H1 (cell line): Measurements from ENCODE around the gene DIO3. TPM values are rescaled to one million over a fixed set of nuclear protein-coding genes. Genes with fewer than 3 reads are reported as not detected.
A peak's percentile ranks its signal among the peaks of the same experiment; 100 is the strongest.

Experiments
- CTCF ChIA-PET: fragments of 300-600 bp; sonication (Branson Sonifier 250); formaldehyde crosslinking; loops from one replicate; lab custom pipeline; 2021; ENCODE audit not compliant: partially characterized antibody; lab: Charles Lee
- POLR2A ChIA-PET: fragments of 300-600 bp; sonication (Branson Sonifier 250); formaldehyde crosslinking; loops from one replicate; lab custom pipeline; 2021; ENCODE audit warnings: inconsistent platforms; ENCODE audit not compliant: partially characterized antibody; lab: Charles Lee
- DNase-seq, 2 experiments: peaks; one replicate each; pipeline versions ENCODE4 v3.0.0 to v3.0.0-alpha.2; 2010 to 2022; ENCODE audit warnings: low spot score in 2 of 2, low read depth in 1 of 2, mixed read lengths in 1 of 2
- FAIRE-seq: peaks from 2 replicates; lab custom pipeline; 2011; peaks lifted over from hg19 to GRCh38; lab: Jason Lieb, UNC
- H2AFZ ChIP-seq: 2 replicates; pipeline ENCODE4 v1.8.1; 2012; ENCODE audit warnings: low read length, inconsistent platforms
- H2AK5ac ChIP-seq: 2 replicates; pipeline ENCODE4 v1.6.1; 2013; ENCODE audit warnings: low read depth, low read length
- H2BK120ac ChIP-seq: replicated peaks from 2 replicates; pipeline ENCODE3; 2013; ENCODE audit warnings: low read depth, low read length, inconsistent platforms
- H2BK12ac ChIP-seq: 2 replicates; pipeline ENCODE4 v1.6.1; 2013; ENCODE audit warnings: low read depth, low read length
- H2BK15ac ChIP-seq: 2 replicates; pipeline ENCODE4 v1.6.1; 2013; ENCODE audit warnings: low read length
- H2BK20ac ChIP-seq: 2 replicates; pipeline ENCODE4 v1.6.1; 2013; ENCODE audit warnings: low read length
- H2BK5ac ChIP-seq: 2 replicates; pipeline ENCODE4 v1.6.1; 2013; ENCODE audit warnings: low read depth, low read length
- H3K14ac ChIP-seq: 2 replicates; pipeline ENCODE4 v1.6.1; 2013; ENCODE audit warnings: inconsistent platforms; ENCODE audit not compliant: insufficient read length
- H3K18ac ChIP-seq: 2 replicates; pipeline ENCODE4 v1.6.1; 2013; ENCODE audit warnings: low read length; ENCODE audit errors: extremely low read depth
- H3K23ac ChIP-seq: 2 replicates; pipeline ENCODE4 v1.6.1; 2013; ENCODE audit warnings: inconsistent platforms; ENCODE audit not compliant: insufficient read length
- H3K23me2 ChIP-seq: 2 replicates; pipeline ENCODE4 v1.6.1; 2013; ENCODE audit warnings: low read depth, low read length
- H3K27ac ChIP-seq: 2 replicates; pipeline ENCODE4 v1.6.1; 2011; ENCODE audit warnings: low read depth, low read length, inconsistent platforms
- H3K27me3 ChIP-seq, 4 experiments: replicated peaks in 1 of 4; 1 replicate in 1 of 4; 2 replicates in 3 of 4; pipeline versions ENCODE4 v1.6.1 to v1.8.1; 2011 to 2013; ENCODE audit warnings: low read length in 3 of 4, mild to moderate bottlenecking in 3 of 4, inconsistent platforms in 2 of 4, mixed read lengths in 2 of 4, moderate library complexity in 1 of 4; ENCODE audit not compliant: control insufficient read depth in 3 of 4, insufficient read depth in 3 of 4; ENCODE audit errors: extremely low read depth in 1 of 4
- H3K36me3 ChIP-seq, 4 experiments: 2 replicates each; pipeline versions ENCODE4 v1.6.1 to v1.8.1; 2011 to 2013; ENCODE audit warnings: mild to moderate bottlenecking in 4 of 4, low read length in 3 of 4, moderate library complexity in 2 of 4, control low read depth in 1 of 4, inconsistent platforms in 1 of 4; ENCODE audit not compliant: insufficient read depth in 4 of 4, control insufficient read depth in 2 of 4
- H3K4ac ChIP-seq: replicated peaks from 2 replicates; pipeline ENCODE3; 2013; ENCODE audit warnings: low read length, low read depth, mixed read lengths, inconsistent platforms; ENCODE audit not compliant: insufficient read length
- H3K4me1 ChIP-seq, 4 experiments: replicated peaks in 1 of 4; 1 replicate in 1 of 4; 2 replicates in 3 of 4; pipeline versions ENCODE4 v1.6.1 to v1.8.1; 2011 to 2013; ENCODE audit warnings: low read length in 3 of 4, inconsistent platforms in 2 of 4, mixed read lengths in 1 of 4; ENCODE audit not compliant: insufficient read depth in 4 of 4, control insufficient read depth in 3 of 4
- H3K4me2 ChIP-seq, 2 experiments: 2 replicates each; pipeline versions ENCODE4 v1.6.1 to v1.8.1; 2011 to 2013; ENCODE audit warnings: low read depth in 2 of 2, low read length in 2 of 2, control low read depth in 1 of 2, inconsistent platforms in 1 of 2, mild to moderate bottlenecking in 1 of 2; ENCODE audit not compliant: insufficient read depth in 1 of 2
- H3K4me3 ChIP-seq, 4 experiments: fragments of 200-600, 300-600 bp in 1 of 4; sonication (generic), shearing (Covaris generic), sonication (Bioruptor Twin) in 1 of 4; 2 replicates each; pipeline versions ENCODE4 v1.5.1 to v1.8.1; 2011 to 2016; ENCODE audit warnings: low read length in 4 of 4, low read depth in 3 of 4, control low read depth in 2 of 4, inconsistent platforms in 2 of 4, mild to moderate bottlenecking in 2 of 4, mixed read lengths in 1 of 4, moderate library complexity in 1 of 4; ENCODE audit not compliant: insufficient read depth in 2 of 4; ENCODE audit errors: extremely low read depth in 1 of 4
- H3K56ac ChIP-seq: replicated peaks from 2 replicates; pipeline ENCODE3; 2013; ENCODE audit warnings: low read depth, mild to moderate bottlenecking, mixed read lengths, low read length, inconsistent platforms; ENCODE audit not compliant: insufficient read length
- H3K79me1 ChIP-seq: 2 replicates; pipeline ENCODE4 v1.6.1; 2013; ENCODE audit warnings: low read depth, low read length, control low read depth
- H3K79me2 ChIP-seq, 2 experiments: 2 replicates each; pipeline versions ENCODE4 v1.6.1 to v1.8.1; 2012 to 2013; ENCODE audit warnings: low read length in 2 of 2, mild to moderate bottlenecking in 2 of 2, inconsistent platforms in 1 of 2; ENCODE audit not compliant: insufficient read depth in 2 of 2, control insufficient read depth in 1 of 2
- H3K9ac ChIP-seq, 4 experiments: replicated peaks in 1 of 4; 1 replicate in 1 of 4; 2 replicates in 3 of 4; pipeline versions ENCODE4 v1.6.1 to v1.8.1; 2011 to 2013; ENCODE audit warnings: low read depth in 3 of 4, low read length in 3 of 4, control low read depth in 2 of 4, mild to moderate bottlenecking in 2 of 4, moderate library complexity in 2 of 4, inconsistent platforms in 1 of 4; ENCODE audit errors: extremely low read depth in 1 of 4
- H3K9me3 ChIP-seq, 2 experiments: 2 replicates each; pipeline versions ENCODE4 v1.6.1 to v1.8.1; 2012 to 2013; ENCODE audit warnings: mild to moderate bottlenecking in 2 of 2, moderate library complexity in 2 of 2, control low read depth in 1 of 2, inconsistent platforms in 1 of 2, low read depth in 1 of 2, low read length in 1 of 2, mixed read lengths in 1 of 2; ENCODE audit not compliant: insufficient read depth in 2 of 2
- H4K20me1 ChIP-seq, 2 experiments: replicated peaks in 1 of 2; 2 replicates each; pipeline versions ENCODE3 to v1.8.1; 2011 to 2013; ENCODE audit warnings: inconsistent platforms in 2 of 2, low read length in 2 of 2, mild to moderate bottlenecking in 1 of 2; ENCODE audit not compliant: insufficient read depth in 2 of 2, control insufficient read depth in 1 of 2
- H4K5ac ChIP-seq: 2 replicates; pipeline ENCODE4 v1.6.1; 2013; ENCODE audit warnings: low read length, low read depth, mixed read lengths, inconsistent platforms; ENCODE audit not compliant: insufficient read length
- H4K8ac ChIP-seq: 2 replicates; pipeline ENCODE4 v1.8.0; 2013; ENCODE audit warnings: mild to moderate bottlenecking, moderate library complexity, low read length, inconsistent platforms; ENCODE audit not compliant: insufficient read depth; ENCODE audit errors: extremely low read depth
- H4K91ac ChIP-seq: replicated peaks from 2 replicates; pipeline ENCODE3; 2013; ENCODE audit warnings: low read length, mixed read lengths, inconsistent platforms; ENCODE audit not compliant: insufficient read length
- CEBPB ChIP-seq: IDR thresholded peaks from 2 replicates; pipeline ENCODE4 v1.6.1; 2012; ENCODE audit warnings: low read depth, low read length
- CTBP2 ChIP-seq: IDR thresholded peaks from 2 replicates; pipeline ENCODE4 v1.7.0; 2011; ENCODE audit warnings: borderline replicate concordance, mild to moderate bottlenecking, moderate library complexity, mixed read lengths, low read length; ENCODE audit not compliant: insufficient read depth, insufficient read length
- NRF1 ChIP-seq: IDR thresholded peaks from 2 replicates; pipeline ENCODE4 v1.6.1; 2011; ENCODE audit warnings: mild to moderate bottlenecking, low read depth, low read length, improper control_type of control experiment
- SAP30 ChIP-seq: fragments of 300-600 bp; sonication (generic); IDR thresholded peaks from 2 replicates; pipeline ENCODE4 v1.7.1; 2012; ENCODE audit warnings: low read length, moderate library complexity, mild to moderate bottlenecking, inconsistent platforms; ENCODE audit not compliant: insufficient read depth, insufficient replicate concordance
- TAF7 ChIP-seq: optimal IDR thresholded peaks from 2 replicates; pipeline ENCODE3; 2011; ENCODE audit warnings: low read depth, mild to moderate bottlenecking, inconsistent platforms, low read length, moderate library complexity, borderline replicate concordance
- TEAD4 ChIP-seq: IDR thresholded peaks from 2 replicates; pipeline ENCODE4 v1.6.1; 2012; ENCODE audit warnings: low read depth, low read length, inconsistent platforms, mixed read lengths
- USF2 ChIP-seq: IDR thresholded peaks from 2 replicates; pipeline ENCODE4 v1.6.1; 2011; ENCODE audit warnings: low read length, improper control_type of control experiment
- YY1 ChIP-seq: IDR thresholded peaks from 2 replicates; pipeline ENCODE4 v1.6.1; 2011; ENCODE audit warnings: low read depth, mild to moderate bottlenecking, low read length
- WGBS, 2 experiments: shearing (Covaris generic) in 1 of 2; methylation state at CpG; one replicate each; pipeline versions ENCODE4 v1.1.6 to v1.1.7; 2013 to 2015; ENCODE audit warnings: low lambda C conversion rate in 2 of 2, mixed read lengths in 2 of 2, inconsistent platforms in 1 of 2, low coverage in 1 of 2, missing lambda C conversion rate in 1 of 2; ENCODE audit not compliant: insufficient replicate concordance in 2 of 2, insufficient coverage in 1 of 2, insufficient read length in 1 of 2; ENCODE audit errors: extremely low coverage in 1 of 2, missing lambda C conversion rate in 1 of 2; 5-methylcytosine and 5-hydroxymethylcytosine counted together
- polyA plus RNA-seq, 7 experiments: library from polyadenylated mRNA; depleted of rRNA in 3 of 7; stranded (reverse) in 5 of 7; unstranded in 2 of 7; fragments of >200 nt in 5 of 7; fragments of 200-250 nt in 2 of 7; gene quantifications; 1 replicate in 5 of 7; 2 replicates in 1 of 7; 4 replicates in 1 of 7; pipeline versions ENCODE4 v1.2.1 to v1.2.3, GENCODE V29; 2011 to 2013; ENCODE audit warnings: missing spikeins in 2 of 7, mixed read lengths in 2 of 7
- total RNA-seq: library from RNA; stranded (reverse); fragmentation: NEBNext Ultra II Directional; extraction: Animal tissue kit (Norgen Biotek cat#: 25700); gene quantifications from 2 replicates; pipeline ENCODE4 v1.2.1, GENCODE V29; 2021

DIO3 gene
- total and polyA plus RNA-seq, 2 of the 8 experiments (the other 6 are each of a cell fraction or from before 2014, with no cell fraction given): 0.17 to 0.19 TPM

- 0 out of 2 replicates have a peak overlapping the region, but pooled peaks have one; percentile 14 for H2BK12ac ChIP-seq
- H3K4me2 ChIP-seq: no peak overlapping the region
- FAIRE-seq (no peak), DNase-seq (no peak)
- H3K9ac ChIP-seq: no peak overlapping the region
- no peak overlapping the region for H2AK5ac ChIP-seq
- H3K9me3 ChIP-seq: no peaks in the 10 kb centered on the region
- no peaks in the 10 kb centered on the region for H3K79me2 ChIP-seq
- H3K4me1 ChIP-seq: no peaks in the 10 kb centered on the region
- H3K14ac ChIP-seq: no peak overlapping the region
- ChIA-PET CTCF (interaction anchor here (0.7 to 1.6 kb wide), 5 partner anchors 19 to 88 kb away, joined by 3 to 4 read pairs (median 3); no protein-coding TSS in a partner anchor), POLR2A (no interaction called here)
- no peaks in the 10 kb centered on the region for H3K23me2 ChIP-seq
- TF ChIP-seq TEAD4 (no peak), CEBPB (no peak), CTBP2 (no peak), SAP30 (no peak), NRF1 (no peak), YY1 (no peak), USF2 (no peak), TAF7 (no peak)
- no peaks in the 10 kb centered on the region for H3K36me3 ChIP-seq
- WGBS, 2 experiments: 91% methylated on average over 22 of the region's 22 CpGs; no CpG with 5 or more reads in 1 of the 2 experiments
- H4K91ac ChIP-seq: no peak overlapping the region
- H3K23ac ChIP-seq: no peak overlapping the region
- H3K27me3 ChIP-seq: no peaks in the 10 kb centered on the region
- no peak overlapping the region for H3K27ac ChIP-seq
- peak overlapping the region; percentile 44; the same call in 1 of the 2 replicates for H2AFZ ChIP-seq
- no peak overlapping the region for H3K56ac ChIP-seq
- no peak overlapping the region for H4K5ac ChIP-seq
- peak overlapping the region; percentile 31; the same call in 1 of the 2 replicates for H4K8ac ChIP-seq
- H2BK5ac ChIP-seq: no peak overlapping the region
- H3K4ac ChIP-seq: no peak overlapping the region
- H2BK120ac ChIP-seq: no peak overlapping the region
- no peaks in the 10 kb centered on the region for H3K79me1 ChIP-seq
- no peak overlapping the region for H3K4me3 ChIP-seq
- no peak overlapping the region for H3K18ac ChIP-seq
- H4K20me1 ChIP-seq: no peaks in the 10 kb centered on the region
- H2BK15ac ChIP-seq: no peak overlapping the region
- no peak overlapping the region for H2BK20ac ChIP-seq
Observed at GRCh38 chr14:101540481-101541462, 20.5 kb upstream of the DIO3 start.
